H1 (cell line): ENCODE results near the gene ADIPOR2. TPM values are rescaled to one million over a fixed set of nuclear protein-coding genes. Genes with fewer than 3 reads are reported as not detected.
"Not testable (repeated sequence)": the region's sequence is repeated elsewhere in the genome, so short reads cannot be mapped to it uniquely, and the experiment has no call there.

Source experiments
- CTCF ChIA-PET: fragments of 300-600 bp; sonication (Branson Sonifier 250); formaldehyde crosslinking; loops from one replicate; lab custom pipeline; 2021; ENCODE audit not compliant: partially characterized antibody; lab: Charles Lee
- POLR2A ChIA-PET: fragments of 300-600 bp; sonication (Branson Sonifier 250); formaldehyde crosslinking; loops from one replicate; lab custom pipeline; 2021; ENCODE audit warnings: inconsistent platforms; ENCODE audit not compliant: partially characterized antibody; lab: Charles Lee
- DNase-seq, 2 experiments: peaks; one replicate each; pipeline versions ENCODE4 v3.0.0 to v3.0.0-alpha.2; 2010 to 2022; ENCODE audit warnings: low spot score in 2 of 2, low read depth in 1 of 2, mixed read lengths in 1 of 2
- FAIRE-seq: peaks from 2 replicates; lab custom pipeline; 2011; peaks lifted over from hg19 to GRCh38; lab: Jason Lieb, UNC
- H2AFZ ChIP-seq: 2 replicates; pipeline ENCODE4 v1.8.1; 2012; ENCODE audit warnings: low read length, inconsistent platforms
- H2AK5ac ChIP-seq: 2 replicates; pipeline ENCODE4 v1.6.1; 2013; ENCODE audit warnings: low read depth, low read length
- H2BK120ac ChIP-seq: replicated peaks from 2 replicates; pipeline ENCODE3; 2013; ENCODE audit warnings: low read depth, low read length, inconsistent platforms
- H2BK12ac ChIP-seq: 2 replicates; pipeline ENCODE4 v1.6.1; 2013; ENCODE audit warnings: low read depth, low read length
- H2BK15ac ChIP-seq: 2 replicates; pipeline ENCODE4 v1.6.1; 2013; ENCODE audit warnings: low read length
- H2BK20ac ChIP-seq: 2 replicates; pipeline ENCODE4 v1.6.1; 2013; ENCODE audit warnings: low read length
- H2BK5ac ChIP-seq: 2 replicates; pipeline ENCODE4 v1.6.1; 2013; ENCODE audit warnings: low read depth, low read length
- H3K14ac ChIP-seq: 2 replicates; pipeline ENCODE4 v1.6.1; 2013; ENCODE audit warnings: inconsistent platforms; ENCODE audit not compliant: insufficient read length
- H3K18ac ChIP-seq: 2 replicates; pipeline ENCODE4 v1.6.1; 2013; ENCODE audit warnings: low read length; ENCODE audit errors: extremely low read depth
- H3K23ac ChIP-seq: 2 replicates; pipeline ENCODE4 v1.6.1; 2013; ENCODE audit warnings: inconsistent platforms; ENCODE audit not compliant: insufficient read length
- H3K23me2 ChIP-seq: 2 replicates; pipeline ENCODE4 v1.6.1; 2013; ENCODE audit warnings: low read depth, low read length
- H3K27ac ChIP-seq: 2 replicates; pipeline ENCODE4 v1.6.1; 2011; ENCODE audit warnings: low read depth, low read length, inconsistent platforms
- H3K27me3 ChIP-seq, 4 experiments: replicated peaks in 1 of 4; 1 replicate in 1 of 4; 2 replicates in 3 of 4; pipeline versions ENCODE4 v1.6.1 to v1.8.1; 2011 to 2013; ENCODE audit warnings: low read length in 3 of 4, mild to moderate bottlenecking in 3 of 4, inconsistent platforms in 2 of 4, mixed read lengths in 2 of 4, moderate library complexity in 1 of 4; ENCODE audit not compliant: control insufficient read depth in 3 of 4, insufficient read depth in 3 of 4; ENCODE audit errors: extremely low read depth in 1 of 4
- H3K36me3 ChIP-seq, 4 experiments: 2 replicates each; pipeline versions ENCODE4 v1.6.1 to v1.8.1; 2011 to 2013; ENCODE audit warnings: mild to moderate bottlenecking in 4 of 4, low read length in 3 of 4, moderate library complexity in 2 of 4, control low read depth in 1 of 4, inconsistent platforms in 1 of 4; ENCODE audit not compliant: insufficient read depth in 4 of 4, control insufficient read depth in 2 of 4
- H3K4ac ChIP-seq: replicated peaks from 2 replicates; pipeline ENCODE3; 2013; ENCODE audit warnings: low read length, low read depth, mixed read lengths, inconsistent platforms; ENCODE audit not compliant: insufficient read length
- H3K4me1 ChIP-seq, 4 experiments: replicated peaks in 1 of 4; 1 replicate in 1 of 4; 2 replicates in 3 of 4; pipeline versions ENCODE4 v1.6.1 to v1.8.1; 2011 to 2013; ENCODE audit warnings: low read length in 3 of 4, inconsistent platforms in 2 of 4, mixed read lengths in 1 of 4; ENCODE audit not compliant: insufficient read depth in 4 of 4, control insufficient read depth in 3 of 4
- H3K4me2 ChIP-seq, 2 experiments: 2 replicates each; pipeline versions ENCODE4 v1.6.1 to v1.8.1; 2011 to 2013; ENCODE audit warnings: low read depth in 2 of 2, low read length in 2 of 2, control low read depth in 1 of 2, inconsistent platforms in 1 of 2, mild to moderate bottlenecking in 1 of 2; ENCODE audit not compliant: insufficient read depth in 1 of 2
- H3K4me3 ChIP-seq, 4 experiments: fragments of 200-600, 300-600 bp in 1 of 4; sonication (generic), shearing (Covaris generic), sonication (Bioruptor Twin) in 1 of 4; 2 replicates each; pipeline versions ENCODE4 v1.5.1 to v1.8.1; 2011 to 2016; ENCODE audit warnings: low read length in 4 of 4, low read depth in 3 of 4, control low read depth in 2 of 4, inconsistent platforms in 2 of 4, mild to moderate bottlenecking in 2 of 4, mixed read lengths in 1 of 4, moderate library complexity in 1 of 4; ENCODE audit not compliant: insufficient read depth in 2 of 4; ENCODE audit errors: extremely low read depth in 1 of 4
- H3K56ac ChIP-seq: replicated peaks from 2 replicates; pipeline ENCODE3; 2013; ENCODE audit warnings: low read depth, mild to moderate bottlenecking, mixed read lengths, low read length, inconsistent platforms; ENCODE audit not compliant: insufficient read length
- H3K79me1 ChIP-seq: 2 replicates; pipeline ENCODE4 v1.6.1; 2013; ENCODE audit warnings: low read depth, low read length, control low read depth
- H3K79me2 ChIP-seq, 2 experiments: 2 replicates each; pipeline versions ENCODE4 v1.6.1 to v1.8.1; 2012 to 2013; ENCODE audit warnings: low read length in 2 of 2, mild to moderate bottlenecking in 2 of 2, inconsistent platforms in 1 of 2; ENCODE audit not compliant: insufficient read depth in 2 of 2, control insufficient read depth in 1 of 2
- H3K9ac ChIP-seq, 4 experiments: replicated peaks in 1 of 4; 1 replicate in 1 of 4; 2 replicates in 3 of 4; pipeline versions ENCODE4 v1.6.1 to v1.8.1; 2011 to 2013; ENCODE audit warnings: low read depth in 3 of 4, low read length in 3 of 4, control low read depth in 2 of 4, mild to moderate bottlenecking in 2 of 4, moderate library complexity in 2 of 4, inconsistent platforms in 1 of 4; ENCODE audit errors: extremely low read depth in 1 of 4
- H3K9me3 ChIP-seq, 2 experiments: 2 replicates each; pipeline versions ENCODE4 v1.6.1 to v1.8.1; 2012 to 2013; ENCODE audit warnings: mild to moderate bottlenecking in 2 of 2, moderate library complexity in 2 of 2, control low read depth in 1 of 2, inconsistent platforms in 1 of 2, low read depth in 1 of 2, low read length in 1 of 2, mixed read lengths in 1 of 2; ENCODE audit not compliant: insufficient read depth in 2 of 2
- H4K20me1 ChIP-seq, 2 experiments: replicated peaks in 1 of 2; 2 replicates each; pipeline versions ENCODE3 to v1.8.1; 2011 to 2013; ENCODE audit warnings: inconsistent platforms in 2 of 2, low read length in 2 of 2, mild to moderate bottlenecking in 1 of 2; ENCODE audit not compliant: insufficient read depth in 2 of 2, control insufficient read depth in 1 of 2
- H4K5ac ChIP-seq: 2 replicates; pipeline ENCODE4 v1.6.1; 2013; ENCODE audit warnings: low read length, low read depth, mixed read lengths, inconsistent platforms; ENCODE audit not compliant: insufficient read length
- H4K8ac ChIP-seq: 2 replicates; pipeline ENCODE4 v1.8.0; 2013; ENCODE audit warnings: mild to moderate bottlenecking, moderate library complexity, low read length, inconsistent platforms; ENCODE audit not compliant: insufficient read depth; ENCODE audit errors: extremely low read depth
- H4K91ac ChIP-seq: replicated peaks from 2 replicates; pipeline ENCODE3; 2013; ENCODE audit warnings: low read length, mixed read lengths, inconsistent platforms; ENCODE audit not compliant: insufficient read length
- WGBS, 2 experiments: shearing (Covaris generic) in 1 of 2; methylation state at CpG; one replicate each; pipeline versions ENCODE4 v1.1.6 to v1.1.7; 2013 to 2015; ENCODE audit warnings: low lambda C conversion rate in 2 of 2, mixed read lengths in 2 of 2, inconsistent platforms in 1 of 2, low coverage in 1 of 2, missing lambda C conversion rate in 1 of 2; ENCODE audit not compliant: insufficient replicate concordance in 2 of 2, insufficient coverage in 1 of 2, insufficient read length in 1 of 2; ENCODE audit errors: extremely low coverage in 1 of 2, missing lambda C conversion rate in 1 of 2; 5-methylcytosine and 5-hydroxymethylcytosine counted together
- polyA plus RNA-seq, 7 experiments: library from polyadenylated mRNA; depleted of rRNA in 3 of 7; stranded (reverse) in 5 of 7; unstranded in 2 of 7; fragments of >200 nt in 5 of 7; fragments of 200-250 nt in 2 of 7; gene quantifications; 1 replicate in 5 of 7; 2 replicates in 1 of 7; 4 replicates in 1 of 7; pipeline versions ENCODE4 v1.2.1 to v1.2.3, GENCODE V29; 2011 to 2013; ENCODE audit warnings: missing spikeins in 2 of 7, mixed read lengths in 2 of 7
- total RNA-seq: library from RNA; stranded (reverse); fragmentation: NEBNext Ultra II Directional; extraction: Animal tissue kit (Norgen Biotek cat#: 25700); gene quantifications from 2 replicates; pipeline ENCODE4 v1.2.1, GENCODE V29; 2021

Gene ADIPOR2
- total and polyA plus RNA-seq, 2 of the 8 experiments (the other 6 are each of a cell fraction or from before 2014, with no cell fraction given): 17.5 to 50.8 TPM

- not testable (repeated sequence) for H2AK5ac ChIP-seq, H2BK20ac ChIP-seq, H3K14ac ChIP-seq, DNase-seq, H3K56ac ChIP-seq, H3K9ac ChIP-seq, H3K27me3 ChIP-seq, H3K18ac ChIP-seq, H3K9me3 ChIP-seq, FAIRE-seq, H3K4ac ChIP-seq, H4K8ac ChIP-seq, H3K23me2 ChIP-seq, H2BK15ac ChIP-seq, H3K23ac ChIP-seq, H2AFZ ChIP-seq, H4K5ac ChIP-seq, H3K4me1 ChIP-seq, H2BK120ac ChIP-seq, H2BK12ac ChIP-seq, H3K27ac ChIP-seq, H3K4me3 ChIP-seq, H4K20me1 ChIP-seq, H4K91ac ChIP-seq, H3K79me1 ChIP-seq, H2BK5ac ChIP-seq, H3K36me3 ChIP-seq, H3K4me2 ChIP-seq
- 91% methylated on average over 3 of the region's 3 CpGs; no CpG with 5 or more reads in 1 of the 2 experiments for WGBS, 2 experiments
- CTCF ChIA-PET: interaction anchor here (1.4 to 2.6 kb wide), 2 partner anchors 53 to 80 kb away, joined by 3 to 14 read pairs; no protein-coding TSS in a partner anchor
- POLR2A ChIA-PET: interaction anchor here (0.6 kb wide), 1 partner anchor 140 kb away, joined by 3 read pairs; no protein-coding TSS in a partner anchor
- peaks cover 5 to 97% of the 10 kb centered on the region in 2 experiments for H3K79me2 ChIP-seq
Measured at GRCh38 chr12:1711536-1712211, 20.8 kb downstream of the ADIPOR2 start.
